CD14-positive monocyte (primary cell): ENCODE measurements around the gene ALG11. TPM values are rescaled to one million over a fixed set of nuclear protein-coding genes. Genes with fewer than 3 reads are reported as not detected.
A peak's percentile ranks its signal among the peaks of the same experiment; 100 is the strongest.

Source experiments
- DNase-seq, 3 donors: peaks; one replicate each; pipeline ENCODE4 v3.0.0-alpha.2; 2011 to 2022
- H2AFZ ChIP-seq: 2 replicates; pipeline ENCODE4 v1.6.0; 2012; ENCODE audit warnings: mild to moderate bottlenecking, low read depth, low read length, inconsistent platforms; ENCODE audit not compliant: insufficient read depth, poor library complexity, severe bottlenecking
- H3K27ac ChIP-seq, 2 donors: 1 replicate in 1 of 2; 2 replicates in 1 of 2; pipeline ENCODE4 v1.5.1; 2012 to 2013; ENCODE audit warnings: low read length in 2 of 2, control low read depth in 1 of 2, inconsistent platforms in 1 of 2, low read depth in 1 of 2, mild to moderate bottlenecking in 1 of 2
- H3K27me3 ChIP-seq, 2 donors: one replicate each; pipeline versions ENCODE4 v1.6.0 to v1.6.1; 2011 to 2013; ENCODE audit warnings: low read length in 2 of 2; ENCODE audit not compliant: control insufficient read depth in 2 of 2, insufficient read depth in 2 of 2
- H3K36me3 ChIP-seq, 2 donors: replicated peaks in 1 of 2; 1 replicate in 1 of 2; 2 replicates in 1 of 2; pipeline versions ENCODE4 v1.5.1 to v1.6.1; 2012 to 2013; ENCODE audit warnings: low read length in 2 of 2, control low read depth in 1 of 2, inconsistent platforms in 1 of 2, mild to moderate bottlenecking in 1 of 2; ENCODE audit not compliant: insufficient read depth in 2 of 2, control insufficient read depth in 1 of 2
- H3K4me1 ChIP-seq, 2 donors: 1 replicate in 1 of 2; 2 replicates in 1 of 2; pipeline versions ENCODE4 v1.5.1 to v1.6.1; 2012 to 2013; ENCODE audit warnings: low read length in 2 of 2, control low read depth in 1 of 2, inconsistent platforms in 1 of 2, mild to moderate bottlenecking in 1 of 2, moderate library complexity in 1 of 2; ENCODE audit not compliant: insufficient read depth in 2 of 2, control insufficient read depth in 1 of 2
- H3K4me2 ChIP-seq: replicated peaks from 2 replicates; pipeline ENCODE3; 2012; ENCODE audit warnings: low read length, moderate library complexity, mild to moderate bottlenecking; ENCODE audit not compliant: poor library complexity, severe bottlenecking; ENCODE audit errors: extremely low read depth
- H3K4me3 ChIP-seq, 3 experiments: fragments of 200-600 bp in 1 of 3; sonication (generic) in 1 of 3; replicated peaks in 1 of 3; 1 replicate in 2 of 3; 2 replicates in 1 of 3; pipeline ENCODE4 v1.5.1; 2011 to 2013; ENCODE audit warnings: low read length in 3 of 3, mild to moderate bottlenecking in 3 of 3, control low read depth in 2 of 3, low read depth in 2 of 3, inconsistent platforms in 1 of 3, moderate library complexity in 1 of 3
- H3K79me2 ChIP-seq: 2 replicates; pipeline ENCODE4 v1.6.0; 2012; ENCODE audit warnings: mild to moderate bottlenecking, control low read depth, inconsistent platforms, low read length, moderate library complexity; ENCODE audit not compliant: insufficient read depth
- H3K9ac ChIP-seq: 2 replicates; pipeline ENCODE4 v1.6.0; 2017; ENCODE audit warnings: low read length, mild to moderate bottlenecking; ENCODE audit not compliant: insufficient read depth, poor library complexity, severe bottlenecking
- H3K9me3 ChIP-seq, 2 donors: replicated peaks in 1 of 2; 1 replicate in 1 of 2; 2 replicates in 1 of 2; pipeline versions ENCODE4 v1.5.1 to v1.6.1; 2012 to 2013; ENCODE audit warnings: low read length in 2 of 2, control low read depth in 1 of 2; ENCODE audit not compliant: control insufficient read depth in 1 of 2, insufficient read depth in 1 of 2
- H4K20me1 ChIP-seq: 2 replicates; pipeline ENCODE4 v1.6.0; 2012; ENCODE audit warnings: mild to moderate bottlenecking, low read length, control low read depth, moderate library complexity; ENCODE audit not compliant: insufficient read depth
- H3K27ac Mint-ChIP-seq, 7 donors: one replicate each; pipeline ENCODE4 v1.8.0; 2020; ENCODE audit warnings: mild to moderate bottlenecking in 7 of 7, mixed read lengths in 7 of 7, moderate library complexity in 6 of 7, inconsistent platforms in 2 of 7
- H3K27me3 Mint-ChIP-seq, 3 donors: one replicate each; pipeline ENCODE4 v1.8.0; 2021 to 2022; ENCODE audit warnings: low read depth in 3 of 3, mild to moderate bottlenecking in 3 of 3, mixed read lengths in 3 of 3, moderate library complexity in 3 of 3, inconsistent platforms in 1 of 3
- H3K36me3 Mint-ChIP-seq, 2 donors: one replicate each; pipeline ENCODE4 v1.8.0; 2020; ENCODE audit warnings: mixed read lengths in 2 of 2, inconsistent platforms in 1 of 2, mild to moderate bottlenecking in 1 of 2
- H3K4me1 Mint-ChIP-seq: one replicate; pipeline ENCODE4 v1.8.0; 2020; ENCODE audit warnings: mild to moderate bottlenecking, mixed read lengths
- H3K4me3 Mint-ChIP-seq, 2 donors: one replicate each; pipeline ENCODE4 v1.8.0; 2020; ENCODE audit warnings: mild to moderate bottlenecking in 2 of 2, mixed read lengths in 2 of 2, moderate library complexity in 1 of 2
- H3K9me3 Mint-ChIP-seq, 7 donors: one replicate each; pipeline ENCODE4 v1.8.0; 2020 to 2022; ENCODE audit warnings: mixed read lengths in 7 of 7, mild to moderate bottlenecking in 6 of 7, moderate library complexity in 6 of 7, inconsistent platforms in 2 of 7
- WGBS: methylation state at CpG from one replicate; pipeline ENCODE4 v1.1.5; 2013; ENCODE audit warnings: missing lambda C conversion rate; ENCODE audit not compliant: insufficient coverage; 5-methylcytosine and 5-hydroxymethylcytosine counted together
- intact Hi-C, 2 donors: fragments of 100-400 bp; cut with micrococcal nuclease; formaldehyde crosslinking; loops; one replicate each; pipeline versions ENCODE4 v1.15.0 to v1.15.1; 2023
- polyA minus RNA-seq: library from RNA; depleted of rRNA, polyadenylated mRNA; stranded (reverse); fragments of >200 nt; gene quantifications from 2 replicates; pipeline ENCODE4 v1.2.3, GENCODE V29; 2012
- polyA plus RNA-seq, 3 donors: library from polyadenylated mRNA; depleted of rRNA in 1 of 3; unstranded in 2 of 3; stranded (reverse) in 1 of 3; fragments of 300-500 nt in 2 of 3; fragments of >200 nt in 1 of 3; fragmentation: Illumina TruSeq in 2 of 3; gene quantifications; 1 replicate in 2 of 3; 2 replicates in 1 of 3; pipeline ENCODE4 v1.2.3, GENCODE V29; 2012 to 2021
- total RNA-seq, 12 experiments: library from RNA in 1 of 12; stranded (reverse) in 1 of 12; fragments of 120-200 nt in 1 of 12; gene quantifications; one replicate each; pipeline ENCODE4 v1.2.4 and lab custom pipeline; 2013 to 2026; ENCODE audit warnings: mixed read lengths in 6 of 12, inconsistent platforms in 1 of 12
- TF ChIP-seq, protein P1 (sequence below): fragments of 200-600 bp; IDR thresholded peaks from one replicate; pipeline ENCODE4 v1.8.0; 2022; ENCODE audit warnings: antibody characterized with exemption, mild to moderate bottlenecking

The ALG11 gene, protein sequence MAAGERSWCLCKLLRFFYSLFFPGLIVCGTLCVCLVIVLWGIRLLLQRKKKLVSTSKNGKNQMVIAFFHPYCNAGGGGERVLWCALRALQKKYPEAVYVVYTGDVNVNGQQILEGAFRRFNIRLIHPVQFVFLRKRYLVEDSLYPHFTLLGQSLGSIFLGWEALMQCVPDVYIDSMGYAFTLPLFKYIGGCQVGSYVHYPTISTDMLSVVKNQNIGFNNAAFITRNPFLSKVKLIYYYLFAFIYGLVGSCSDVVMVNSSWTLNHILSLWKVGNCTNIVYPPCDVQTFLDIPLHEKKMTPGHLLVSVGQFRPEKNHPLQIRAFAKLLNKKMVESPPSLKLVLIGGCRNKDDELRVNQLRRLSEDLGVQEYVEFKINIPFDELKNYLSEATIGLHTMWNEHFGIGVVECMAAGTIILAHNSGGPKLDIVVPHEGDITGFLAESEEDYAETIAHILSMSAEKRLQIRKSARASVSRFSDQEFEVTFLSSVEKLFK
- total RNA-seq (2013): 9.6 TPM
- polyA plus RNA-seq (10 to 100 TPM in 2 of 3 donors, 1 to 10 TPM in 1; 3.7 to 16.9 (median 14.2) TPM), polyA minus RNA-seq (2.6 and 4.4 TPM in 2 replicates), total RNA-seq (lab: John Stamatoyannopoulos, UW) (3.4 to 15.4 (median 6.8) reads per million in 11 experiments)

DNA sequence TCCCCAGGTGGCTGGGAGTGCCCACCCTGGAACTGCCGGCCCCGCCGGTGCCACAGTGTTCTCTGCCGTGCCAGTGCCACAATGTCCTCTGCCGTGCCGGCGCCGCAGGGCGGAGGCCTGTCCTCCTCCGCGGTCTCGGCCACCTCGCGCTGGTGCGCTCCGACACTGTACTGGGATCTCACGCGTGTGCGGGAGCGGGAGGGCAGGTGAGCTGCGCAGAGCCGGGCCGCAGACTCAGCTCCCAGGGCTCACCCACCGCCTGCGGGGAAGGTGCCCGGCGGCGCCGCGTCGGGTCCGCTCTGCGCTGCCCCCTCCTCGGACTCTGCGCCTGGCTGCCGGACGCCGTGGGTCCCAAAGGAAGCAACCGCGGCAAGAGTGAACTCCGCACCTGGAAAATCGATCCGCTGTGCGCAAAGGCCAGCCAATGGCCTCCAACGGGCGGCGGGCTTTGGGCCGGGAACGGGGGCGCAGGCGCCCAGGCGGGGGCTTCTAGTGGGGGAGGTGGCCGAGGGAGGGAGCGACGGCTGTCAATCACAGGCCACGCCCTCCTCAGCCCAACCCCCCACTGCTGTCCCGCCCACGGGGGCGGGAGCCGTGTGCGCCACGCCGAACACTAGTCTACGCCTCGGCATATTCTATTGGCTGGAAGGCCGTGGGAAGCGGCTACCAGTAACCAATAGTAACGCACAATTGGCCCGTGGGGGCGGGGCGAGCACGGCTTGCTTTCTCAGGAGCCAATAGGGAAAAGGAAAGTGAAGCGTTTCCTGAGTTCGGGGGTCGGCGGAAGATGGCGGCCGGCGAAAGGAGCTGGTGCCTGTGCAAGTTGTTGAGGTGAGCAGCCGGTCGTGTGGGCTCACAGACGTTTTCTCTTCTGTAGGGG, at the start of gene ALG11:
Gene ALG11 (plus strand): TSS at position 767 of the 880 bp plus-strand sequence. CDS start 21 bp downstream, at position 788.
- Histone ChIP-seq H3K4me3 (peak within 1 kb of the TSS; percentile 74 to 97 (median 87)), H3K27ac (peak within 1 kb of the TSS; percentile 24 to 86), H4K20me1 (no peaks in the 10 kb centered on the region), H3K27me3 (peaks cover 22 to 33% of the 10 kb centered on the region in 2 donors), H3K9ac (peak within 1 kb of the TSS; percentile 72), H3K9me3 (peaks cover 0 to 5% of the 10 kb centered on the region in 2 donors), H3K4me2 (peak within 1 kb of the TSS; percentile 98), H2AFZ (peak within 1 kb of the TSS; percentile 97), H3K79me2 (peaks cover 43% of the 10 kb centered on the region), H3K4me1 (peaks cover 16 to 24% of the 10 kb centered on the region in 2 donors), H3K36me3 (no peaks in the 10 kb centered on the region)
- intact Hi-C loops: loop anchor here (5.0 to 10.0 kb wide), 4 partner anchors 187 to 560 kb away; partner anchors contain the start of genes CKAP2 (in 1 of the 2), INTS6 (in 1 of the 2) and VPS36 (in 1 of the 2)
- H3K27ac Mint-ChIP-seq: peak within 1 kb of the TSS; percentile 90 to 98 (median 95)
- H3K9me3 Mint-ChIP-seq: peaks cover 0 to 5% (median 0%) of the 10 kb centered on the region in 7 donors
- TF ChIP-seq, protein P1, sequence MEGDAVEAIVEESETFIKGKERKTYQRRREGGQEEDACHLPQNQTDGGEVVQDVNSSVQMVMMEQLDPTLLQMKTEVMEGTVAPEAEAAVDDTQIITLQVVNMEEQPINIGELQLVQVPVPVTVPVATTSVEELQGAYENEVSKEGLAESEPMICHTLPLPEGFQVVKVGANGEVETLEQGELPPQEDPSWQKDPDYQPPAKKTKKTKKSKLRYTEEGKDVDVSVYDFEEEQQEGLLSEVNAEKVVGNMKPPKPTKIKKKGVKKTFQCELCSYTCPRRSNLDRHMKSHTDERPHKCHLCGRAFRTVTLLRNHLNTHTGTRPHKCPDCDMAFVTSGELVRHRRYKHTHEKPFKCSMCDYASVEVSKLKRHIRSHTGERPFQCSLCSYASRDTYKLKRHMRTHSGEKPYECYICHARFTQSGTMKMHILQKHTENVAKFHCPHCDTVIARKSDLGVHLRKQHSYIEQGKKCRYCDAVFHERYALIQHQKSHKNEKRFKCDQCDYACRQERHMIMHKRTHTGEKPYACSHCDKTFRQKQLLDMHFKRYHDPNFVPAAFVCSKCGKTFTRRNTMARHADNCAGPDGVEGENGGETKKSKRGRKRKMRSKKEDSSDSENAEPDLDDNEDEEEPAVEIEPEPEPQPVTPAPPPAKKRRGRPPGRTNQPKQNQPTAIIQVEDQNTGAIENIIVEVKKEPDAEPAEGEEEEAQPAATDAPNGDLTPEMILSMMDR: no peak
- peak; percentile 95 to 99 (median 97) for DNase-seq
- H3K27me3 Mint-ChIP-seq: peaks cover 26 to 37% (median 30%) of the 10 kb centered on the region in 3 donors
- peaks cover 9 to 10% of the 10 kb centered on the region in 2 donors for H3K36me3 Mint-ChIP-seq
- WGBS: under 1% methylated on average over 70 of the region's 82 CpGs
- peaks cover 24% of the 10 kb centered on the region for H3K4me1 Mint-ChIP-seq
- H3K4me3 Mint-ChIP-seq: peak within 1 kb of the TSS; percentile 95 to 99

DNA sequence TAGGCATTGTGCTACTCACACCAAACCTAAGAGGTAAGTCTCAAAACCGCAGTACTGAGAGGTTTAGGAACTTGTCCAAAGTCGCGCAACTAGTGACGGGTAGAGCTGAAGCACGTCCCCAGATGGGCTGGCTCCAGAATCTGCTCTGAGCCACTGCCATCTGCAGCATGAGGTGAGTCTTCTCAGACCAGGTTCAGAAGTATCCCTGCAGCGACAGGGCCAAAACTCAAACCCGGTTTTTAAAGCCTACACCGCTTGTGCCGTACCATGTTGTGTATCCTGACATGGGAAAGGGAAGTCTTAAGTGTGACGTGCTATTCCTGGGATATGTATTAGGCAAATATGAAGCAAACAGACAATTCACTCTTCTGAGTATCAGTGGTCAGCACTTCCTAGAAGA, 46.0 kb upstream of the ALG11 start:
- Histone ChIP-seq H3K27ac (no peak overlapping the region), H3K4me3 (no peak overlapping the region), H3K9ac (no peak overlapping the region), H3K4me2 (no peak overlapping the region), H3K36me3 (no peaks in the 10 kb centered on the region), H3K79me2 (no peaks in the 10 kb centered on the region), H3K9me3 (no peaks in the 10 kb centered on the region), H3K4me1 (no peaks in the 10 kb centered on the region), H2AFZ (no peak overlapping the region), H4K20me1 (no peaks in the 10 kb centered on the region), H3K27me3 (no peaks in the 10 kb centered on the region)
- intact Hi-C loops: no loop called here
- H3K27me3 Mint-ChIP-seq: peaks cover 2 to 4% (median 3%) of the 10 kb centered on the region in 3 donors
- no peak overlapping the region for H3K4me3 Mint-ChIP-seq
- TF ChIP-seq, protein P1: no peak
- H3K36me3 Mint-ChIP-seq: no peaks in the 10 kb centered on the region
- 96% methylated on average over 8 of the region's 10 CpGs for WGBS
- H3K4me1 Mint-ChIP-seq: peaks cover 5% of the 10 kb centered on the region
- H3K9me3 Mint-ChIP-seq: no peaks in the 10 kb centered on the region
- no peak for DNase-seq
- no peak overlapping the region for H3K27ac Mint-ChIP-seq
